Retina (tissue), 1 donor: ENCODE data around the gene SYCP3.
A peak's percentile ranks its signal among the peaks of the same experiment; 100 is the strongest.
"Not testable (repeated sequence)": the region's sequence is repeated elsewhere in the genome, so short reads cannot be mapped to it uniquely, and the experiment has no call there.

ENCODE experiments used
- DNase-seq: peaks from one replicate; pipeline ENCODE4 v3.0.0-alpha.2; 2016

SYCP3 gene

GRCh38 chr12:101759396-101760047 is 20.3 kb upstream of the SYCP3 start:
- peak; percentile 7 for DNase-seq

- DNase-seq: no peak
These were observed 10.9 kb upstream of the SYCP3 start for GRCh38 chr12:101750152-101750551.

GRCh38 chr12:101749657-101750056 is 10.4 kb upstream of the SYCP3 start:
- DNase-seq: no peak

GRCh38 chr12:101748907-101749306 is 9.6 kb upstream of the SYCP3 start:
- DNase-seq: no peak

- DNase-seq: no peak
These were observed 8.4 kb upstream of the SYCP3 start for GRCh38 chr12:101747697-101748096.

GRCh38 chr12:101746661-101747060 is 7.4 kb upstream of the SYCP3 start:
- DNase-seq: no peak

GRCh38 chr12:101746196-101746595 is 6.9 kb upstream of the SYCP3 start:
- no peak for DNase-seq

- no peak for DNase-seq
These were observed 6.2 kb upstream of the SYCP3 start for GRCh38 chr12:101745481-101745880.

GRCh38 chr12:101743724-101744472 is 4.6 kb upstream of the SYCP3 start:
- DNase-seq: no peak

GRCh38 chr12:101743242-101743641 is 4.0 kb upstream of the SYCP3 start:
- no peak for DNase-seq

- no peak for DNase-seq
These were observed 1.7 kb upstream of the SYCP3 start for GRCh38 chr12:101740980-101741379.

- DNase-seq: no peak
These were observed 1.3 kb upstream of the SYCP3 start for GRCh38 chr12:101740566-101740965.

GRCh38 chr12:101737476-101737875 is 1.8 kb downstream of the SYCP3 start:
- no peak for DNase-seq

- DNase-seq: not testable (repeated sequence)
These were observed 4.8 kb downstream of the SYCP3 start for GRCh38 chr12:101734482-101734881.

GRCh38 chr12:101733166-101733565 is 6.1 kb downstream of the SYCP3 start:
- DNase-seq: no peak

- no peak for DNase-seq
These were observed 6.9 kb downstream of the SYCP3 start for GRCh38 chr12:101732318-101732717.

- DNase-seq: no peak
These were observed 9.4 kb downstream of the SYCP3 start for GRCh38 chr12:101729842-101730241.

- DNase-seq: no peak
These were observed 12.2 kb downstream of the SYCP3 start for GRCh38 chr12:101727098-101727497.

- DNase-seq: no peak
These were observed 16.9 kb downstream of the SYCP3 start for GRCh38 chr12:101722392-101722791.

GRCh38 chr12:101720118-101720517 is 19.1 kb downstream of the SYCP3 start:
- DNase-seq: no peak

- DNase-seq: no peak
These were observed 19.7 kb downstream of the SYCP3 start for GRCh38 chr12:101719566-101719965.

- no peak for DNase-seq
These were observed 24.3 kb downstream of the SYCP3 start for GRCh38 chr12:101714877-101715444.

GRCh38 chr12:101713930-101714329 is 25.3 kb downstream of the SYCP3 start:
- DNase-seq: no peak

GRCh38 chr12:101713059-101713682 is 26.1 kb downstream of the SYCP3 start:
- peak; percentile 58 for DNase-seq
